RWPE2 (cell line): Measurements from ENCODE around the gene KLHDC1.
"Not testable (repeated sequence)": the region's sequence is repeated elsewhere in the genome, so short reads cannot be mapped to it uniquely, and the experiment has no call there.

Experiments used
- ATAC-seq: fragments of 200-7000 bp; cut with Tn5 transposase; 3 replicates; pipeline ENCODE4 v1.9.1; 2021; ENCODE audit warnings: low read depth
- DNase-seq: peaks from one replicate; pipeline ENCODE4 v3.0.0-alpha.2; 2020; ENCODE audit warnings: low spot score
- H3K27ac ChIP-seq: fragments of 450-650 bp; 2 replicates; pipeline ENCODE4 v1.5.1; 2017; ENCODE audit warnings: mild to moderate bottlenecking; ENCODE audit not compliant: poor library complexity, severe bottlenecking
- H3K27me3 ChIP-seq: fragments of 250-450 bp; sonication (Bioruptor Pico); 2 replicates; pipeline ENCODE4 v1.5.1; 2021; ENCODE audit warnings: mild to moderate bottlenecking, moderate library complexity; ENCODE audit not compliant: insufficient read depth, poor library complexity, severe bottlenecking
- H3K36me3 ChIP-seq: fragments of 250-450 bp; sonication (Bioruptor Pico); 2 replicates; pipeline ENCODE4 v1.5.1; 2020; ENCODE audit warnings: low read depth, mild to moderate bottlenecking, moderate library complexity
- H3K4me1 ChIP-seq: fragments of 250-450 bp; sonication (Bioruptor Pico); 2 replicates; pipeline ENCODE4 v1.5.1; 2021; ENCODE audit warnings: mild to moderate bottlenecking, moderate library complexity; ENCODE audit not compliant: insufficient read depth, poor library complexity, severe bottlenecking
- H3K4me3 ChIP-seq: fragments of 250-450 bp; sonication (Bioruptor Pico); 2 replicates; pipeline ENCODE4 v1.5.1; 2021; ENCODE audit warnings: mild to moderate bottlenecking, moderate library complexity; ENCODE audit not compliant: severe bottlenecking
- H3K9me3 ChIP-seq: fragments of 250-450 bp; sonication (Bioruptor Pico); 2 replicates; pipeline ENCODE4 v1.5.1; 2021; ENCODE audit warnings: mild to moderate bottlenecking, moderate library complexity; ENCODE audit not compliant: severe bottlenecking
- TF ChIP-seq, protein P1 (sequence below): fragments of 450-650 bp; IDR thresholded peaks from one replicate; pipeline ENCODE4 v1.5.1; 2017; ENCODE audit warnings: mild to moderate bottlenecking, moderate library complexity; ENCODE audit not compliant: poor library complexity, severe bottlenecking

Gene KLHDC1

DNA sequence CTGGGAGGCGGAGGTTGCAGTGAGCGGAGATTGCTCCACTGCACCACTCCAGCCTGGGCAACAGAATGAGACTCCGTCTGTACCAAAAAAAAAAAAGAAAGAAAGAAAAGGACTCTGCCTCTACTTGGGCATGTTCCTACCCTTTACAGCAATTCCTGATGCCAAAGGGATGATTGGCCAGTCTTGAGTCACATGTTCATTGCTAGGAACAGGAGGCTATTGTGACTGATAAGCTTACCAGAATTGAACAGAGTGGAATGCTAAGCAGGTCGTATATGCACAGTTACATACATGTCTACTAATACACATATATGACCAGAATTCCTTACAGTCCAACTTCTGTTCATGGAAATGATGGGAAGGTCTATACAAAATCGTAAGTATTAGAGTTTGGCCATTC lies 34.3 kb downstream of the KLHDC1 start:
- no peak for ATAC-seq
- no peaks in the 10 kb centered on the region for H3K9me3 ChIP-seq
- TF ChIP-seq, protein P1, sequence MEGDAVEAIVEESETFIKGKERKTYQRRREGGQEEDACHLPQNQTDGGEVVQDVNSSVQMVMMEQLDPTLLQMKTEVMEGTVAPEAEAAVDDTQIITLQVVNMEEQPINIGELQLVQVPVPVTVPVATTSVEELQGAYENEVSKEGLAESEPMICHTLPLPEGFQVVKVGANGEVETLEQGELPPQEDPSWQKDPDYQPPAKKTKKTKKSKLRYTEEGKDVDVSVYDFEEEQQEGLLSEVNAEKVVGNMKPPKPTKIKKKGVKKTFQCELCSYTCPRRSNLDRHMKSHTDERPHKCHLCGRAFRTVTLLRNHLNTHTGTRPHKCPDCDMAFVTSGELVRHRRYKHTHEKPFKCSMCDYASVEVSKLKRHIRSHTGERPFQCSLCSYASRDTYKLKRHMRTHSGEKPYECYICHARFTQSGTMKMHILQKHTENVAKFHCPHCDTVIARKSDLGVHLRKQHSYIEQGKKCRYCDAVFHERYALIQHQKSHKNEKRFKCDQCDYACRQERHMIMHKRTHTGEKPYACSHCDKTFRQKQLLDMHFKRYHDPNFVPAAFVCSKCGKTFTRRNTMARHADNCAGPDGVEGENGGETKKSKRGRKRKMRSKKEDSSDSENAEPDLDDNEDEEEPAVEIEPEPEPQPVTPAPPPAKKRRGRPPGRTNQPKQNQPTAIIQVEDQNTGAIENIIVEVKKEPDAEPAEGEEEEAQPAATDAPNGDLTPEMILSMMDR, result no peak
- H3K36me3 ChIP-seq, result no peaks in the 10 kb centered on the region
- H3K4me3 ChIP-seq, result no peak overlapping the region
- no peaks in the 10 kb centered on the region for H3K27me3 ChIP-seq
- DNase-seq, result no peak
- H3K27ac ChIP-seq, result no peak overlapping the region
- no peaks in the 10 kb centered on the region for H3K4me1 ChIP-seq

DNA sequence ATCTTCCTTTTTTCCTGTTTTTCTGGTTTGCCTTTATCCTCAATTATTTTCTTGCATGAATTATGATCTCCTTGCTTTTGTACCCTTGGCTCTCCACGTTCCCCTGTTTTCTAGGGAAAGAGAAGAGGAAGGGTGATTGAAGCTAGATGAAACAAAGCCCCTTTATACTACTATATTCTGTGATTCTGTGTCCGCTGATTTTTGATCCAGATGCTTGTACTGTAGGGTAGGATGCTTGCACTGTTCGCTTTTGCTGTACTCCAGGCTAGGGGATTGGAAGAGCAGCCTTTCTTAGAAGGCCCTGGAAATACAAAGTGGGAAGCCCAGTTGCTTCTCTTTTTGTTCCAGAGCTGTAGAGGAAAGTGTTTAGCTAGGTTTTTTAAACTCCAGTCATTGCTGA lies 40.0 kb downstream of the KLHDC1 start:
- TF ChIP-seq, protein P1, result no peak
- H3K27me3 ChIP-seq, result no peaks in the 10 kb centered on the region

DNA sequence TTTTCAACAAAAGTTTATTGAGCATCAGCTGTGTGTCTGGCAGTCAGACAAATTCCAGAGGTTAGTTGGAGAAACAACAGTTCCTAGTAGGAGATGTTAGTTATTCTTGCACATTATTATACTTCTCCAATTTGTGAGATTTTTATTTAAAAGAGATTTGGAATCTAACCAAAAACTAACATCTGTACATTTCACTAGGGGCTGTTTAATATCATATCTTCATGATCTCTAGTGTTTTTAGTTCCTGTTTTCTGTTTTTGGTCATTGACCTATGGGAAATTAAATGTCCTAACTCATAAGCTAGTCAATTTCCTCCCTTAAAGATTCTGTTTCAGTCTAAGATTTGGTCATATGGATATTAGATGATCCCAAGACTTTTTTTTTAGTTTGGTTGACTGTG lies 40.9 kb downstream of the KLHDC1 start:
- TF ChIP-seq, protein P1, result no peak
- Histone ChIP-seq H3K27ac (no peak overlapping the region), H3K4me1 (no peaks in the 10 kb centered on the region), H3K36me3 (no peaks in the 10 kb centered on the region), H3K27me3 (no peaks in the 10 kb centered on the region), H3K4me3 (no peak overlapping the region), H3K9me3 (no peaks in the 10 kb centered on the region)
- ATAC-seq (no peak), DNase-seq (no peak)

More for the DNA sequence above, 40.0 kb downstream of the KLHDC1 start:
- no peak overlapping the region for H3K4me3 ChIP-seq
- no peak for ATAC-seq
- H3K4me1 ChIP-seq, result no peaks in the 10 kb centered on the region
- no peaks in the 10 kb centered on the region for H3K36me3 ChIP-seq
- H3K27ac ChIP-seq, result no peak overlapping the region
- H3K9me3 ChIP-seq, result no peaks in the 10 kb centered on the region
- no peak for DNase-seq

DNA sequence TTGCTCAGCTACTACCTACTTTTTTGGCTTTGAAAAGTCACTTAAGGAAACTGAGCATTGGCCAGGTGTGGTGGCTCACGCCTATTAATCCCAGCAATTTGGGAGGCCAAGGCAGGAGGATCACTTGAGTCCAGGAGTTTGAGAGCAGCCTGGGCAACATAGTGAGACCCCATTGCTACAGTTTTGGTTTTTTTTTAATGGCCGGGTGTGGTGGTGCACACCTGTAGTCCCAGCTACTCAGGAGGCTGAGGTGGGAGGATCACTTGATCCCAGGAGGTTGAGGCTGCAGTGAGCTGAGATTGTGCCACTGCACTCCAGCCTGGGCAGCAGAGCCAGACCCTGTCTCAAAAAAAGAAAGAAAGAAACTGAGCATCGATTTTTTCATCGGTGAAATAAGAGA lies 42.7 kb downstream of the KLHDC1 start:
- H3K36me3 ChIP-seq, DNase-seq, H3K4me1 ChIP-seq, H3K27ac ChIP-seq, H3K4me3 ChIP-seq, H3K27me3 ChIP-seq, ATAC-seq, H3K9me3 ChIP-seq: not testable (repeated sequence)

DNA sequence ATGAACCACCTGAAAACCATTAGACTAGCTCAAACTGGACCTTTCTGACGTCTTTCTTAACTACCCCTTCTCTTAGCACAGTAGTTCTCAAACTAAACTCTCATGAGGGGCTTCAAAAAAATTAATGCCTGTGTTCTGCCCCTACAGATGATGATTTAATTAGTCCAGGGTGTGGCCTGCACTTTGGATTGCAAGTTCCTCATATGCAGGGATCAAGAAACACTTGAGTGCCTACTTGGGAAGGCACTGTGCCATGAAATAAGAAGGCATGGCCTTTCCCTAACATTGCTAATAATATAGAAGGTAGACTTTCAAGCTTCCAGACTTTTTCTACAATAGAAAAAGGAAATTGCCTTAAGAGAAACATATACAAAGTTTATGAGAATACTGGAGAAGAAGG lies 52.3 kb downstream of the KLHDC1 start:
- Histone ChIP-seq H3K4me1 (no peaks in the 10 kb centered on the region), H3K4me3 (no peak overlapping the region), H3K27me3 (no peaks in the 10 kb centered on the region), H3K9me3 (no peaks in the 10 kb centered on the region), H3K36me3 (no peaks in the 10 kb centered on the region), H3K27ac (no peak overlapping the region)
- DNase-seq (no peak), ATAC-seq (no peak)
- TF ChIP-seq, protein P1, result no peak

DNA sequence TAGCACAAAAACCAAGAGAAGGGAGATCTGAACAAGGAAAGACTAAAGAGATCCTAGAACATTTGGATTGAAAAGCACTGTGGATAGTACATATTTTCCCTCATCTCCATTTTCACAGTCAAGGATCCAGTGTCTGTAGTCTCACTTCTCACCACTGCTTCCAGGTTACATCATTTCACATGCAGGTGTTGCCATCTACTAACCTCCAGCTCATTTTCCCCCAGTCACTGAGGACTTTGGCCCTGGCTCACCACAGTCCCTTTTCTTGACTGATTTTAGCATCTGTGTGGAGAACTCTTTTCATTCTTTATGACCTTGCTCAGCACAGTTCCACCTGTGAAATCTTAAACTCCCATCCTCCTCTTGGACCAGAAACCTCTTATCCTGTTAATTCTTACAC lies 53.6 kb downstream of the KLHDC1 start:
- not testable (repeated sequence) for H3K27me3 ChIP-seq, H3K36me3 ChIP-seq, ATAC-seq, DNase-seq, H3K27ac ChIP-seq, H3K9me3 ChIP-seq, H3K4me3 ChIP-seq, H3K4me1 ChIP-seq
